A549 (cell line): Measurements from ENCODE around the gene MAML1. TPM values are rescaled to one million over a fixed set of nuclear protein-coding genes. Genes with fewer than 3 reads are reported as not detected.
"Not testable (repeated sequence)": the region's sequence is repeated elsewhere in the genome, so short reads cannot be mapped to it uniquely, and the experiment has no call there.

Source experiments
- ATAC-seq, 2 experiments: fragments of 200-7000 bp in 1 of 2; fragments of >200 bp in 1 of 2; cut with Nextera tagmentation in 1 of 2; cut with Tn5 transposase in 1 of 2; 3 replicates each; pipeline versions ENCODE4 v1.8.0 to v1.9.1; 2018 to 2020; ENCODE audit warnings: mild to moderate bottlenecking in 1 of 2, moderate library complexity in 1 of 2
- CTCF ChIA-PET: fragments of 300-600 bp; sonication (Branson Sonifier 250); formaldehyde crosslinking; extraction: SDS; loops from one replicate; lab custom pipeline; 2021; ENCODE audit warnings: antibody characterized with exemption, inconsistent platforms; lab: Yijun Ruan, JAX
- POLR2A ChIA-PET: fragments of 350-600 bp; formaldehyde crosslinking; extraction: SDS; loops from one replicate; lab custom pipeline; 2021; ENCODE audit warnings: antibody characterized with exemption, inconsistent platforms; lab: Yijun Ruan, JAX
- DNase-seq, 2 experiments: peaks; one replicate each; pipeline versions ENCODE4 v3.0.0 to v3.0.0-alpha.2; 2011 to 2016; ENCODE audit warnings: low read depth in 1 of 2, low spot score in 1 of 2
- FAIRE-seq: peaks from 2 replicates; lab custom pipeline; 2011; peaks lifted over from hg19 to GRCh38; lab: Jason Lieb, UNC
- H3K27ac ChIP-seq, 2 experiments: fragments of >200 bp; sonication (Bioruptor Twin); formaldehyde crosslinking; 3 replicates each; pipeline ENCODE4 v1.5.1; 2016 to 2017
- H3K4me1 ChIP-seq: fragments of >200 bp; sonication (Bioruptor Twin); formaldehyde crosslinking; 3 replicates; pipeline ENCODE4 v1.6.1; 2016
- H3K4me2 ChIP-seq: fragments of >200 bp; sonication (Bioruptor Twin); formaldehyde crosslinking; 3 replicates; pipeline ENCODE4 v1.6.1; 2016
- H3K4me3 ChIP-seq: fragments of >200 bp; sonication (Bioruptor Twin); formaldehyde crosslinking; 3 replicates; pipeline ENCODE4 v1.5.1; 2016
- H3K9me3 ChIP-seq: fragments of >200 bp; sonication (Bioruptor Twin); formaldehyde crosslinking; 3 replicates; pipeline ENCODE4 v1.6.1; 2016
- ATOH8 ChIP-seq: fragments of 250-450 bp; sonication (Bioruptor Pico); IDR thresholded peaks from 2 replicates; pipeline ENCODE4 v1.5.0; 2020; ENCODE audit warnings: low read depth, mild to moderate bottlenecking, moderate library complexity
- CBX2 ChIP-seq: fragments of 200-600 bp; sonication (generic); IDR thresholded peaks from 2 replicates; pipeline ENCODE4 v1.6.1; 2016; ENCODE audit warnings: low read depth, mild to moderate bottlenecking, borderline replicate concordance
- CBX8 ChIP-seq: fragments of 200-600 bp; sonication (generic); IDR thresholded peaks from 2 replicates; pipeline ENCODE4 v1.6.1; 2016
- CEBPB ChIP-seq, 2 experiments: fragments of >200 bp in 1 of 2; sonication (Bioruptor Twin) in 1 of 2; formaldehyde crosslinking in 1 of 2; IDR thresholded peaks; 2 replicates each; pipeline ENCODE4 v1.6.1; 2012 to 2016
- CHD4 ChIP-seq: fragments of 200-600 bp; sonication (generic); IDR thresholded peaks from 2 replicates; pipeline ENCODE4 v1.6.1; 2016; ENCODE audit warnings: antibody characterized with exemption, mild to moderate bottlenecking, borderline replicate concordance
- E2F6 ChIP-seq: IDR thresholded peaks from 2 replicates; pipeline ENCODE4 v1.6.1; 2012; ENCODE audit warnings: low read depth, borderline replicate concordance
- ESRRA ChIP-seq: fragments of 150-350 bp; IDR thresholded peaks from 2 replicates; pipeline ENCODE4 v1.6.1; 2014; ENCODE audit warnings: mild to moderate bottlenecking, low read length, borderline replicate concordance
- HEYL ChIP-seq: fragments of 250-450 bp; sonication (Bioruptor Pico); IDR thresholded peaks from 2 replicates; pipeline ENCODE4 v1.8.0; 2021; ENCODE audit warnings: mild to moderate bottlenecking, moderate library complexity
- HMGXB4 ChIP-seq: fragments of 250-450 bp; sonication (Bioruptor Pico); IDR thresholded peaks from 2 replicates; pipeline ENCODE4 v1.5.0; 2021; ENCODE audit warnings: mild to moderate bottlenecking, moderate library complexity, borderline replicate concordance
- HOXA7 ChIP-seq: fragments of 250-450 bp; sonication (Bioruptor Pico); IDR thresholded peaks from 2 replicates; pipeline ENCODE4 v1.5.0; 2020; ENCODE audit warnings: mild to moderate bottlenecking, moderate library complexity
- HOXB13 ChIP-seq: fragments of 250-450 bp; sonication (Bioruptor Pico); IDR thresholded peaks from 2 replicates; pipeline ENCODE4 v1.5.0; 2020; ENCODE audit warnings: low read depth, mild to moderate bottlenecking, moderate library complexity
- KDM5A ChIP-seq: fragments of 200-600 bp; sonication (generic); IDR thresholded peaks from 2 replicates; pipeline ENCODE4 v1.6.1; 2016; ENCODE audit warnings: antibody characterized with exemption, mild to moderate bottlenecking
- MYC ChIP-seq: IDR thresholded peaks from 2 replicates; pipeline ENCODE4 v1.6.1; 2012; ENCODE audit warnings: mild to moderate bottlenecking, inconsistent platforms, low read length, improper control_type of control experiment, borderline replicate concordance
- NR3C1 ChIP-seq: fragments of >200 bp; sonication (Bioruptor Twin); formaldehyde crosslinking; IDR thresholded peaks from 3 replicates; pipeline ENCODE4 v1.6.1; 2017
- POLR2A ChIP-seq: IDR thresholded peaks from 2 replicates; pipeline ENCODE4 v1.6.1; 2012; ENCODE audit warnings: mild to moderate bottlenecking, low read length
- POLR2AphosphoS2 ChIP-seq: conservative IDR thresholded peaks from 2 replicates; pipeline ENCODE4 v1.6.1; 2012; ENCODE audit warnings: low read length, improper control_type of control experiment, inconsistent platforms
- RARB ChIP-seq: fragments of 250-450 bp; sonication (Bioruptor Pico); IDR thresholded peaks from 2 replicates; pipeline ENCODE4 v1.8.0; 2021; ENCODE audit warnings: mild to moderate bottlenecking, moderate library complexity
- REST ChIP-seq: fragments of 200-600 bp; sonication (generic); IDR thresholded peaks from 2 replicates; pipeline ENCODE4 v1.6.1; 2016; ENCODE audit warnings: antibody characterized with exemption, mild to moderate bottlenecking, moderate library complexity
- ZNF302 ChIP-seq: fragments of 250-450 bp; sonication (Bioruptor Pico); IDR thresholded peaks from 2 replicates; pipeline ENCODE4 v1.9.0; 2021; ENCODE audit warnings: inconsistent platforms, mild to moderate bottlenecking, moderate library complexity
- WGBS: methylation state at CpG from one replicate; pipeline ENCODE4 v1.1.6; 2017; ENCODE audit errors: missing lambda C conversion rate; 5-methylcytosine and 5-hydroxymethylcytosine counted together
- polyA plus RNA-seq, 4 experiments: library from polyadenylated mRNA; depleted of rRNA in 3 of 4; stranded (reverse); fragments of >200 nt; fragmentation: RNase III in 1 of 4; extraction: RNeasy Plus Mini Kit Qiagen cat#74134 plus additional on column Dnase treatment in 1 of 4; gene quantifications; 2 replicates in 3 of 4; 3 replicates in 1 of 4; pipeline ENCODE4 v1.2.3, GENCODE V29; 2011 to 2017

MAML1 gene
- polyA plus RNA-seq, 2 of the 4 experiments (the other 2 are of a cell fraction), result 6.9 to 12.0 TPM

- no peak for TF ChIP-seq HMGXB4 (CRISPR knock-in tag)
- TF ChIP-seq, all 56 proteins: peak for 0
Measured at GRCh38 chr5:179733772-179734126, 1.1 kb downstream of the MAML1 start (continued).

- no peak for TF ChIP-seq CHD4
- TF ChIP-seq ESRRA, result no peak
- no peak for TF ChIP-seq CBX2
- no peak for FAIRE-seq
Measured at GRCh38 chr5:179734536-179735164, 2.0 kb downstream of the MAML1 start.

GRCh38 chr5:179738742-179739141 is 6.1 kb downstream of the MAML1 start:
- ChIA-PET CTCF (interaction anchor here (1.1 to 7.9 kb wide), 4 partner anchors 11 to 64 kb away, joined by 3 to 33 read pairs (median 8); no protein-coding TSS in a partner anchor), POLR2A (no interaction called here)
- H3K4me1 ChIP-seq, result peaks cover 12% of the 10 kb centered on the region
- no peak for FAIRE-seq
- H3K4me3 ChIP-seq, result no peak overlapping the region
- no peak overlapping the region for H3K27ac ChIP-seq
- H3K9me3 ChIP-seq, result no peaks in the 10 kb centered on the region
- H3K4me2 ChIP-seq, result no peak overlapping the region
- DNase-seq, result no peak
- ATAC-seq, result no peak
- 92% methylated on average over 4 of the region's 4 CpGs for WGBS
- TF ChIP-seq HOXA7 (CRISPR knock-in tag), result no peak
- no peak for TF ChIP-seq MYC
- no peak for TF ChIP-seq CHD4
- no peak for TF ChIP-seq HOXB13 (CRISPR knock-in tag)
- TF ChIP-seq ZNF302 (CRISPR knock-in tag), result no peak
- no peak for TF ChIP-seq REST
- TF ChIP-seq HMGXB4 (CRISPR knock-in tag), result no peak
- TF ChIP-seq E2F6, result no peak
- no peak for TF ChIP-seq CBX8
- no peak for TF ChIP-seq POLR2AphosphoS2
- TF ChIP-seq POLR2A, result no peak
- TF ChIP-seq CEBPB (IDR thresholded peaks at IDR 0.05), result no peak
- no peak for TF ChIP-seq CBX2
- TF ChIP-seq HEYL, result no peak
- TF ChIP-seq RARB (CRISPR knock-in tag), result no peak
- no peak for TF ChIP-seq KDM5A
- no peak for TF ChIP-seq NR3C1
- TF ChIP-seq ATOH8, result no peak

More at GRCh38 chr5:179734536-179735164, 2.0 kb downstream of the MAML1 start:
- H3K4me3 ChIP-seq, result peak overlapping the region; percentile 69
- ChIA-PET POLR2A (no interaction called here), CTCF (interaction anchor here (1.5 to 7.9 kb wide), 2 partner anchors 28 to 60 kb away, joined by 4 to 33 read pairs; no protein-coding TSS in a partner anchor)
- H3K4me1 ChIP-seq, result peaks cover 26% of the 10 kb centered on the region
- no peaks in the 10 kb centered on the region for H3K9me3 ChIP-seq
- ATAC-seq (no peak), DNase-seq (no peak)
- WGBS, result 83% methylated on average over 12 of the region's 12 CpGs
- H3K4me2 ChIP-seq, result peak overlapping the region; percentile 82
- peak overlapping the region in 1 of 2 experiments; percentile 40; a peak in 3 of 6 replicates for H3K27ac ChIP-seq

- not testable (repeated sequence) for H3K4me3 ChIP-seq, H3K4me1 ChIP-seq, ATAC-seq, H3K4me2 ChIP-seq, DNase-seq, FAIRE-seq, H3K9me3 ChIP-seq, H3K27ac ChIP-seq
- CTCF ChIA-PET, result interaction anchor here (0.7 to 1.6 kb wide), 5 partner anchors 12 to 76 kb away, joined by 3 to 5 read pairs (median 3); no protein-coding TSS in a partner anchor
- POLR2A ChIA-PET, result interaction anchor here (0.8 kb wide), 1 partner anchor 120 kb away, joined by 3 read pairs; the partner anchor contains the start of gene HNRNPH1
- 96% methylated on average over 7 of the region's 7 CpGs for WGBS
Measured at GRCh38 chr5:179744106-179744505, 11.5 kb downstream of the MAML1 start.
